WI38 (cell line): ENCODE measurements around the gene OR9G4.

ENCODE experiments used
- H3K4me3 ChIP-seq: 2 replicates; pipeline ENCODE4 v1.5.1; 2011; ENCODE audit warnings: low read depth, mild to moderate bottlenecking, control low read depth, low read length
- CTCF ChIP-seq: IDR thresholded peaks from 2 replicates; pipeline ENCODE4 v1.5.1; 2012; ENCODE audit warnings: low read depth, mild to moderate bottlenecking, control low read depth, low read length

OR9G4 gene

GRCh38 chr11:56748597-56748996 lies at the start of gene OR9G4:
OR9G4 (minus strand) TSS chr11:56748697; CDS start chr11:56743766, 4,931 bp downstream.
- TF ChIP-seq CTCF = no peak
- H3K4me3 ChIP-seq = no peak within 1 kb of the TSS

- no peak overlapping the region for H3K4me3 ChIP-seq
- TF ChIP-seq CTCF = peak; percentile 24; the same call in 1 of the 2 replicates
Measured at GRCh38 chr11:56783448-56784041, 35.0 kb upstream of the OR9G4 start.

GRCh38 chr11:56782167-56782847 lies 33.8 kb upstream of the OR9G4 start:
- no peak for TF ChIP-seq CTCF
- H3K4me3 ChIP-seq = no peak overlapping the region

- TF ChIP-seq CTCF = no peak
- no peak overlapping the region for H3K4me3 ChIP-seq
Measured at GRCh38 chr11:56776809-56777208, 28.3 kb upstream of the OR9G4 start.

GRCh38 chr11:56764976-56765375 lies 16.5 kb upstream of the OR9G4 start:
- no peak overlapping the region for H3K4me3 ChIP-seq
- TF ChIP-seq CTCF = no peak

- TF ChIP-seq CTCF = no peak
- H3K4me3 ChIP-seq = no peak overlapping the region
Measured at GRCh38 chr11:56751480-56751879, 3.0 kb upstream of the OR9G4 start.

GRCh38 chr11:56750190-56750589 lies 1.7 kb upstream of the OR9G4 start:
- no peak overlapping the region for H3K4me3 ChIP-seq
- no peak for TF ChIP-seq CTCF
